ENCODE data around the gene TSPAN9.

The TSPAN9 gene

GRCh38 chr12:3187846-3188770 is 110.9 kb downstream of the TSPAN9 start:
- no peak for DNase-seq (ENCODE audit: low read depth in 3 of 3)

GRCh38 chr12:3189282-3189681 is 112.1 kb downstream of the TSPAN9 start:
- DNase-seq (ENCODE audit: low read depth in 3 of 3): no peak

- DNase-seq (ENCODE audit: low read depth in 3 of 3): no peak
Measured at GRCh38 chr12:3190101-3190500, 112.9 kb downstream of the TSPAN9 start.

DNA sequence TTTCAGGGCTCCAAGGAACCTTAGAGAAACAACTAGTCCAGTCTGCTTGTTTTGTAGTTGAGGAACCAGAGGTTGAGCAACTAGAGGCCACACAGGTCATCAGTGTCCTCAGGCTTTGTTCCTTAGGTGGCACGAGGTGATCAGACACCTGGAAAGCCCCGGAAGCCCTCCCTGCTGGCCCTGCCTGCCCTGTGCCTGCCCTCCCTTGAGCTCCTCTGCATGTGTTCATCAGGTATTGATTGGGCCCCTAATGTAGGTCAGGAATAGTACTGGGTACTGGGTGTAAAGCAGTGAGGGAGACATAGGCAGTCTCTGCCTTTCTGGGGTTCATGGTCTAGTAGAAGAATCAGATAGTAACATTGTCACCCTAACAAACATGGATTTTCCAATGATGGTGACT is 114.3 kb downstream of the TSPAN9 start:
- DNase-seq (ENCODE audit: low read depth in 3 of 3): no peak

DNA sequence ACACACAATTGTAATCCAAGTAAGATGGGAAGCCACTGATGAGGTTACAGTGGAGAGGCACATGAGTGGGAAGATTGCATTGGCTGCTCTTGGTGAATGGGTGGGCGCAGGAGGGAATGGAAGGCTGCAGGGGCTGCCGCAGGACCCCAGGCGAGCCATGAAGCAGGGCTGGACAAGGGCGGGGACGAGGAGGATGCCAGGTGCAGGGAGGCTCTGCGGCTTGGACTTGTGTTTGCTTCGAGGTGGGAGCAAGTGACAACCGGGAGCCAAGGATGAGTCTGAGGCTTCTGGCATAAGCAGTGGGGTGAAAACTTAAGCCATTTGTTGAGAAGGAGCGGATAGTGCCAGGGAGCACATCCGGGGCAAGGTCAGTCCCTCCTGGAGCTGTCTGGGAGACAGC is 115.0 kb downstream of the TSPAN9 start:
- DNase-seq (ENCODE audit: low read depth in 3 of 3): no peak

DNA sequence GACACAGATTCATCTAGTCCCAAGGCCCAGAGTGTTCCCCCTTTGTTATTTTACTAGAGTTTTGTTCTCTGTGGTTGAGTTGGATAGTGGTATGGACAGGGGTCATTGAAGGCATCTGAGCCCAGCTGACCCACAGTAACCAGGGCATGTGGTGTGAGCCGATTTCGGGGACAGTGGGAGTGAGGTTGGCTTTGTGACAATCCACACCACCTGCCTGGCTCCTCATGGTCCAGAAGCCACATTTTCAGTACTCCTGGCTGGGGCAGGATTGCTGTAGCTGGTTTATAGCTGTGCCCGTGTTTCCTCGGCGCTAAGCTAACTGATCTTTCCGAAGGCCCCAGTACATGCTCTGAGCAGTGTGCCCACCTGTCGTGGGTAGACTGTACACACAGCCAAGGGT is 116.0 kb downstream of the TSPAN9 start:
- DNase-seq (ENCODE audit: low read depth in 3 of 3): no peak

DNA sequence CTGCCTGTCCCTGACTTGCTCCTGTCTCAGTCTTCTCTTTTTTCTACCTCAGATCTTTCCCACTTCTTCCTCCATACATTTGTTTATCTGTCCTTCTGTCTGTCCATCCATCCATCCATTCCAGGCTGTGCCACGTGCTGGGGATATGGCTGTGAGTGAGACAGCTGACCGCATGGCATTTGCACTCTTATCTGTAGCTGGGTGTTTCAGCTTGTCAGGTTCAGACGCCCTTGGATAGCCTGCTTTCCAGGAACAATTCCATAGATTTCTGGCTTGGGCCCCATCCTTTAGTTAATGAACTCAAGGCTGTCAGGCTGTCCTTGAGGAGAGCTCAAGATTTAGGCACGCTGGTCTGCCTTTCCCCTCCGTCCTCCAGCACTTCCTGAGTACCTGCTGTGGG is 116.6 kb downstream of the TSPAN9 start:
- DNase-seq (ENCODE audit: low read depth in 3 of 3): no peak

DNA sequence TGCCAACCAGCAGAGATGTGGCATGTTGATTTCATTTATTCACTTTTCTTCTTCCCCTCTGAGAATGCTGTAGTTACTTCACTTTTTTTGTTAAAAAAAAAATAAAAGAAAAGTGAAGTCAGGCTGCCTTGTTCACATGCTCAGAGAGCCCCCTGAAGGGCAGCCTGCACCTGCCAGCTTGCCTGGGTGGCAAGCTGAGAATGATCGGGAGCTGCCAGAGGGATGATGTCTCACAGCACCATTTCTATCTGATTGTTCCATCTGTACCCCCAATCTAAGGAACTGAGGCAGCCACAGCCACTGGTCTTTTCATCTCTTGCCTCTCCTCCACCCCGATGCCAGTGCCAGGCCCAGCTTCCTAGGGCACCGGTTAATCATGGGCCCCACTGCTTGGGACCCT is 118.2 kb downstream of the TSPAN9 start:
- DNase-seq (ENCODE audit: low read depth in 3 of 3): no peak

- DNase-seq (ENCODE audit: low read depth in 3 of 3): no peak
Measured at GRCh38 chr12:3195859-3196483, 118.8 kb downstream of the TSPAN9 start.

- no peak for DNase-seq (ENCODE audit: low read depth in 3 of 3)
Measured at GRCh38 chr12:3196488-3196887, 119.3 kb downstream of the TSPAN9 start.

DNA sequence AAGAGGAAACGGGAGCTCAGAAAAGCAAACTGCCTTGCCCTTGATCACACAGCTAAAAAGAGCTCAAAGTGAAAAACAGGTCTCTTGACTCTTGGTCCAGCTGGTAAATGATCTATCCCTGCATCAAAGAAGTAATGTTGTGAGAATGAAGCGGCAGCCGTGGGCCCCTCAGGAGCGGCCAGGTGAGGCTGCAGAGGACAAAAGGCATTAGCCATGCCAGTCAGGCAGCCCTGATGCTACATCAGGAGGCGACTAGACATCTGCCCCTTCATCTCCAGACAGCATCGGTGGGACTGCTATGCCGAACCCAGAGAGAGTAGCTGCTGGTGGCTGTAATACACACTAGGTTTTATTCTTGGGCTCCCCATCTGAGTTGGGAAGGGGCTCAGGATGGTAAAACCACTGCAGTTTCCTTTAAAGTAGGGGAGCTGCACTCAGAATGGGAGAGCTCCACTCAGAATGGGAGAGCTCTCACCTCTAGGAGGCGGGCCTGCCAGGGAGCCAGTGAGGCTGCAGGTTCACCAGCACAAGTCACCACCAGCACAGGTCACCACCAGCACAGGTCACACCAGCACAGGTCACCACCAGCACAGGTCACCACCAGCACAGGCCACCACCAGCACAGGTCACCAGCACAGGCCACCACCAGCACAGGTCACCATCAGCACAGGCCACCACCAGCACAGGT is 120.1 kb downstream of the TSPAN9 start:
- no peak for DNase-seq (ENCODE audit: low read depth in 3 of 3)

DNA sequence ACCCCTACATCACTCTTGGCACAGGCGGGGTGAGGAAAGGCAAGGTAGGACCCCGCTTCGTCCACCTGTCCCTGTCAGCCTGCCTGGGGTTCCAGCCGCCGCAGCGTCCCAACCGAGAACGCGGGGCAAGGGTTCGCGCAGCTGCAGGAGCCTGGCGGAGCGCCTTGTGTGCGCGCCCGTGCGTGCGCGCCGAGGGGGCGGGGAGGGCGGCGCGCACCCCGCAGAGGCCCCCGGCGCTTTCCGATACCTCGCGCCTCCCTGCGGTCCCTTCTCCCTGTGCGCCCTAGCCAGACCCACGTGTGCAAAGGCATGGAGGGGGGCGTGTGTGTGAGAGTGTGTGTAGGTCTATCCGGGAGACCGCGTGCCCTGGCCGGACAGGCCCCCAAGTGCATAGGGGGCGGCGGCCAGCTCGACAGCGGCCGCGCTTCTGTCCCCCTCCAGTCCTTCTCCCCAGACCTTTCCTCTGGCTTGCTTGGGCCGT is 122.4 kb downstream of the TSPAN9 start:
- no peak for DNase-seq (ENCODE audit: low read depth in 3 of 3)

GRCh38 chr12:3200032-3200617 is 122.9 kb downstream of the TSPAN9 start:
- DNase-seq (ENCODE audit: low read depth in 3 of 3): no peak

- DNase-seq (ENCODE audit: low read depth in 3 of 3): no peak
Measured at GRCh38 chr12:3200814-3201233, 123.6 kb downstream of the TSPAN9 start.

DNA sequence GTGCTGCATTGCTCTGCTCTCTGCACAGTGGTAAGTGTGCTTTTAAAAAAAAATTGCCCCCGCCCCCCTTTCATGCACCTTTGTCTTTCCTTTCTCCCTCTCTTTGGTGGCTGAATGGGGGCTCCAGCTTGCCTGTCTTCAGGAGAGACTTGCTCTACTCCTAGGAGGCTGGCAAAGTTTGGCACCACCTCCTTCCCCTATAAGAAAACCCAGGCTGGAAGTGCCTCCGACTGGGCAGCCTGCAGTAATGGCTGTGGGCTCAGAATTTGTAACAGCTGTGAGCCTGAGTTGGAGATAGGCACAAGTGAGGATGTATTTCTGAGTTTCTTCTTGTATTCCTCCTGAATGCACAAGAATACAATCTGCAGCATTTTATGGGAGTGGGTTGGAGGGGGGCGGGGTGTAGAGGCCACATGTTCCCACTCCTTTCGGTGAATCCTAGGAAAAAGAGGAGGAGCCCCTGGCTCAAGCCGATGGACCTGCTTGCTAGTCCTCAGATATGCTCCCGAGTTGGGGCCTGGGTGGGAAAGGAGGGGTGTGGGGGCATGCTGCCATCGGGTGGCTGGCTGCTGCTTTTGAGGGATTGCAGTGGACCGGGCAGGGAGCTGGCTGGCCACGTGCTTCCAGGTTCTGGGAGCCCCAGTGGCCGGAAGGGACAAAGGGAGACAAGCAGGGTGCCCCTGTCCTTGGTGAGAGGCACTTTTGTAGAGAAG is 124.3 kb downstream of the TSPAN9 start:
- no peak for DNase-seq (ENCODE audit: low read depth in 3 of 3)

DNA sequence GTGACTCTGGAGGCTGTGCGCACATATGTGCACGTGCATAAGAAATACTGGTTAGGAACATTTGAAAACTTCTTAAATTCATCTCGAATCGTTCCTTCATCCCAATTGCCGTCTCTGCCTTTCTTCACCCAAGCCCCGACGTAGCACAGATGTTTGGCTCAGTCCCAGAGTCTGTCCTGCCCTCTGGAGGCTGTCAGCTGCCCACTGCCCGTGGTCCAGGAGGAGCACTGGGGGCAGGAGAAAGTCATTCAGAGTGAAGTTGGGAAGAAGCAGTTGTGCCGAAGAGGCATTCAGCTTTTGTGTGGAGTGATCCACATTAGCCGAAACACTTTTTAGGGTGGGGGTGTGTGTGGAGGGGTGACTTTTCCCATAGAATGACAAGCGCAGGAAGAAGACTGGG is 124.9 kb downstream of the TSPAN9 start:
- DNase-seq (ENCODE audit: low read depth in 3 of 3): no peak

DNA sequence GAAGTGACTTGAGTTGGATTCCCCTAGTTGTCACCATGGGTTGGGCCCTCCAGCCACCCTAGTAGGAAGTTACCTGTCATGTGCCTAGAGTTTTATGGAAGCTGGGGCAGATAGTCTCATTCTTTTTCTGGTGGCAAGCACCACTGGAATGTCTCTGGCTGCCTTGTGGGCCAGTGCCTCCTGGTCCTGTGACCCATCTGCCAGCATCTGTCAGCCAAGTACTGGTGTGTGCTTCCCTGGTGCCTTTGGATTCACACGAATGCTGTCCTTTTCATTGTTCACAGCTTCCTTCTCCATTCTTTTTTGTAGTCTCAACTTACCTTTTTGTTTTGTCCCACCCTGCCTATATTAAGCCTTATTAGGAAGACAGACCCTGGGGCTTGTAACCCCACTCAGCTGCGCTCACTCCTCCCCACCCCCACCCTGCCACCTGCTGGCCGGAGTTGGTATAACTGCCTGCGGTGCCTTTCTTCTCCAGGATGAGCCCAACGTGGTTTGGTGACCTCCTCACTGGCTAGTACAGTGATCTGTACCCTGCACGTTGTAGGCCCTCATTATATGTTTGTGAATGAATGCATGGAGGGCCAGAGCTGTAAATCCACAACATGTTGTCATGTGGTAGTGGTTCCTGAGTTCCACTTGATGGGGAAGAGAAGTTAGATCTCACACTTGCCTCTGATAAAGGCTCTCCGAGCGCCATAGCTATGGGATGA is 125.7 kb downstream of the TSPAN9 start:
- DNase-seq (ENCODE audit: low read depth in 3 of 3): peak; percentile 17 to 36 (median 19)

DNA sequence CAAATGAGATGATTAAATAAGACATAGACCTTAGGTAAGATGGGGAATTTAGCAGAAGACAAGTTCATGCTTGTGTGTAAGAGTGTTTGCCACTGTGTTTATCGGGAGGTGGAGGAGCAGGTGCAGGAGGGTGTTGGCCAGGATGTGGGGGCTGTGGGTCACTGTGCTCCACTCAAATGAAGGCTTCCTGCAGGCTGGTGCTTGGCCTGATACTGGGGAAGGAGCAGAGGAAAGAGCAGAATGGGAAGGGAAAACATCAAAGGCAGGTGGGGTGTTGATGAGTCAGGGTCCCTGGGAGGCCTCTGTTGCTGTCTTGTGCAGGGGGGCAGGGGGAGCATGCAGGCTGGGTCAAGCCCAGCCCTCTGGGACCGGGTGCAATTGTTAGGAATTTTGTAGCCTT is 126.5 kb downstream of the TSPAN9 start:
- no peak for DNase-seq (ENCODE audit: low read depth in 3 of 3)

DNA sequence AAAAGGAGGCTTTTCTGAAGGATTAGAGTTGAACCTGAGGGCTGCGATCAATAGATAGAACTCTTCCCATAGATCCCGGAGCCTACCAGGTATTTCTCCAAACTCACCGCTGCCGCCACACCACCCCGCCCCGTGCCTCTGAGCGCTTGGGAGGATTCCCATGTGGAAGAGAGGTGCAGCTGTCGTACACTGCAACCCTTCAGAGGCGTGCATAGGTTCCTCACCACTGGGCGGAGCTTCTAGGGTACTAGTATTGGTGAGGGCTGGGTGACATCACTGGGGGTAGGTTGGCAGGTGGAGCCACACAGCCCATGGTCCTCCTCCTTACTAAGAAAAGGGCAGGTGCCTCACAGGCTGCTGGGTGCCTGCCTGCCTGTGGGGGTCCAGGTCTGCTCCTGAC is 127.0 kb downstream of the TSPAN9 start:
- DNase-seq (ENCODE audit: low read depth in 3 of 3): no peak

GRCh38 chr12:3204730-3205531 is 127.8 kb downstream of the TSPAN9 start:
- no peak for DNase-seq (ENCODE audit: low read depth in 3 of 3)

Data from stimulated activated CD4-positive, alpha-beta T cell treated with anti-CD3 and anti-CD28 coated beads, TNF-alpha, amount 100 ng/mL, for 4 hours (primary cell).